Mesenchymal stem cell (in vitro differentiated cells and primary cell): Measurements from ENCODE around the gene ZXDC.

Experiments used
- DNase-seq: peaks from one replicate; pipeline ENCODE4 v3.0.0-alpha.2; 2013
- H2AFZ ChIP-seq: one replicate; pipeline ENCODE4 v1.6.1; 2013; ENCODE audit warnings: low read depth, mild to moderate bottlenecking, control low read depth, inconsistent platforms, low read length, moderate library complexity
- H2AK5ac ChIP-seq: 2 replicates; pipeline ENCODE4 v1.6.1; 2013; ENCODE audit warnings: low read length, moderate library complexity, mild to moderate bottlenecking, inconsistent platforms; ENCODE audit not compliant: severe bottlenecking
- H2BK120ac ChIP-seq: one replicate; pipeline ENCODE4 v1.6.1; 2013; ENCODE audit warnings: low read depth, mild to moderate bottlenecking, inconsistent platforms, low read length, moderate library complexity
- H2BK12ac ChIP-seq, 2 experiments: one replicate each; pipeline ENCODE4 v1.6.1; 2013; ENCODE audit warnings: inconsistent platforms in 2 of 2, low read length in 2 of 2, mild to moderate bottlenecking in 2 of 2, moderate library complexity in 2 of 2, control low read depth in 1 of 2
- H2BK15ac ChIP-seq: one replicate; pipeline ENCODE4 v1.6.1; 2013; ENCODE audit warnings: mild to moderate bottlenecking, low read depth, inconsistent platforms; ENCODE audit not compliant: poor library complexity, severe bottlenecking
- H2BK5ac ChIP-seq: 2 replicates; pipeline ENCODE4 v1.6.1; 2013; ENCODE audit warnings: low read depth, mild to moderate bottlenecking, low read length, control low read depth, inconsistent platforms; ENCODE audit not compliant: poor library complexity, severe bottlenecking
- H3K14ac ChIP-seq, 2 experiments: one replicate each; pipeline ENCODE4 v1.6.1; 2013; ENCODE audit warnings: inconsistent platforms in 2 of 2, low read length in 2 of 2, control low read depth in 1 of 2, mild to moderate bottlenecking in 1 of 2, moderate library complexity in 1 of 2
- H3K18ac ChIP-seq, 2 experiments: one replicate each; pipeline ENCODE4 v1.6.1; 2013; ENCODE audit warnings: inconsistent platforms in 2 of 2, low read length in 2 of 2, control low read depth in 1 of 2, low read depth in 1 of 2, mild to moderate bottlenecking in 1 of 2
- H3K23ac ChIP-seq, 2 experiments: one replicate each; pipeline ENCODE4 v1.6.1; 2013; ENCODE audit warnings: inconsistent platforms in 2 of 2, low read length in 2 of 2, mild to moderate bottlenecking in 2 of 2, moderate library complexity in 2 of 2, control low read depth in 1 of 2
- H3K27ac ChIP-seq: 2 replicates; pipeline ENCODE4 v1.5.1; 2013; ENCODE audit warnings: mild to moderate bottlenecking, moderate library complexity, low read length, control low read depth, inconsistent platforms; ENCODE audit not compliant: poor library complexity, severe bottlenecking
- H3K27me3 ChIP-seq, 2 experiments: 2 replicates each; pipeline versions ENCODE4 v1.6.1 to v1.7.0; 2013; ENCODE audit warnings: low read length in 2 of 2, mild to moderate bottlenecking in 2 of 2, moderate library complexity in 2 of 2, control low read depth in 1 of 2, inconsistent platforms in 1 of 2; ENCODE audit not compliant: control insufficient read depth in 1 of 2, insufficient read depth in 1 of 2
- H3K36me3 ChIP-seq, 2 experiments: 2 replicates each; pipeline versions ENCODE4 v1.6.1 to v1.7.0; 2013; ENCODE audit warnings: low read length in 2 of 2, control low read depth in 1 of 2, inconsistent platforms in 1 of 2, low read depth in 1 of 2, mild to moderate bottlenecking in 1 of 2; ENCODE audit not compliant: insufficient read depth in 2 of 2, control insufficient read depth in 1 of 2
- H3K4ac ChIP-seq, 2 experiments: one replicate each; pipeline ENCODE4 v1.6.1; 2013; ENCODE audit warnings: inconsistent platforms in 2 of 2, low read length in 2 of 2, mild to moderate bottlenecking in 2 of 2, moderate library complexity in 2 of 2, control low read depth in 1 of 2, low read depth in 1 of 2
- H3K4me1 ChIP-seq: 2 replicates; pipeline ENCODE4 v1.6.1; 2013; ENCODE audit warnings: low read depth, low read length, control low read depth; ENCODE audit not compliant: control insufficient read depth, insufficient read depth
- H3K4me2 ChIP-seq: 2 replicates; pipeline ENCODE4 v1.6.1; 2013; ENCODE audit warnings: low read length, mild to moderate bottlenecking, inconsistent platforms; ENCODE audit not compliant: poor library complexity, severe bottlenecking
- H3K4me3 ChIP-seq, 2 experiments: 2 replicates each; pipeline versions ENCODE4 v1.5.1 to v1.7.0; 2013; ENCODE audit warnings: low read length in 2 of 2, mild to moderate bottlenecking in 2 of 2, control low read depth in 1 of 2, low read depth in 1 of 2; ENCODE audit not compliant: insufficient read depth in 1 of 2
- H3K79me1 ChIP-seq: replicated peaks from 2 replicates; pipeline ENCODE4 v1.6.1; 2013; ENCODE audit warnings: mild to moderate bottlenecking, control low read depth, low read length, inconsistent platforms; ENCODE audit not compliant: poor library complexity, severe bottlenecking
- H3K9ac ChIP-seq: 2 replicates; pipeline ENCODE4 v1.7.0; 2013; ENCODE audit warnings: mild to moderate bottlenecking, low read length, moderate library complexity
- H3K9me3 ChIP-seq: 2 replicates; pipeline ENCODE4 v1.7.0; 2013; ENCODE audit warnings: mild to moderate bottlenecking, low read length; ENCODE audit not compliant: control insufficient read depth
- H4K8ac ChIP-seq: one replicate; pipeline ENCODE4 v1.6.1; 2013; ENCODE audit warnings: inconsistent platforms, mild to moderate bottlenecking, low read length, moderate library complexity
- H4K91ac ChIP-seq: one replicate; pipeline ENCODE4 v1.6.1; 2013; ENCODE audit warnings: mild to moderate bottlenecking, low read length, inconsistent platforms
- WGBS: methylation state at CpG from one replicate; pipeline ENCODE4 v1.1.7; 2013; ENCODE audit warnings: mixed read lengths; 5-methylcytosine and 5-hydroxymethylcytosine counted together

ZXDC gene

GRCh38 chr3:126461450-126462070 is 14.1 kb downstream of the ZXDC start:
- H3K14ac ChIP-seq = no peak overlapping the region
- 96% methylated on average over 17 of the region's 17 CpGs for WGBS
- H3K18ac ChIP-seq = no peak overlapping the region
- no peak overlapping the region for H2BK12ac ChIP-seq
- H2BK120ac ChIP-seq = no peak overlapping the region
- no peak overlapping the region for H3K4me3 ChIP-seq
- no peak overlapping the region for H4K8ac ChIP-seq
- peaks cover 60% of the 10 kb centered on the region for H3K79me1 ChIP-seq
- no peak overlapping the region for H4K91ac ChIP-seq
- H2BK5ac ChIP-seq = no peak overlapping the region
- no peak overlapping the region for H2AFZ ChIP-seq
- H3K27me3 ChIP-seq = no peaks in the 10 kb centered on the region
- no peak overlapping the region for H3K4ac ChIP-seq
- peaks cover 70 to 94% of the 10 kb centered on the region in 2 experiments for H3K36me3 ChIP-seq
- H3K23ac ChIP-seq = no peak overlapping the region
- H2BK15ac ChIP-seq = no peak overlapping the region
- DNase-seq = no peak
- no peak overlapping the region for H2AK5ac ChIP-seq
- no peaks in the 10 kb centered on the region for H3K9me3 ChIP-seq
- H3K4me1 ChIP-seq = no peaks in the 10 kb centered on the region
- H3K27ac ChIP-seq = no peak overlapping the region
- H3K9ac ChIP-seq = no peak overlapping the region
- H3K4me2 ChIP-seq = no peak overlapping the region

- Histone ChIP-seq H3K27me3 (no peaks in the 10 kb centered on the region), H3K4ac (no peak overlapping the region), H3K18ac (no peak overlapping the region), H3K27ac (no peak overlapping the region), H3K9me3 (no peaks in the 10 kb centered on the region), H3K4me3 (no peak overlapping the region), H4K8ac (peak overlapping the region; percentile 52), H4K91ac (peak overlapping the region; percentile 11), H2BK120ac (no peak overlapping the region), H2BK5ac (no peak overlapping the region), H3K4me1 (no peaks in the 10 kb centered on the region), H3K4me2 (no peak overlapping the region), H3K36me3 (peaks cover 67 to 90% of the 10 kb centered on the region in 2 experiments), H2AK5ac (no peak overlapping the region), H3K79me1 (peaks cover 58% of the 10 kb centered on the region), H2AFZ (no peak overlapping the region), H3K9ac (no peak overlapping the region), H3K14ac (no peak overlapping the region), H2BK12ac (no peak overlapping the region), H3K23ac (no peak overlapping the region), H2BK15ac (no peak overlapping the region)
- DNase-seq = no peak
- WGBS = 95% methylated on average over 7 of the region's 7 CpGs
These were observed 15.3 kb downstream of the ZXDC start for GRCh38 chr3:126460381-126460780.

DNA sequence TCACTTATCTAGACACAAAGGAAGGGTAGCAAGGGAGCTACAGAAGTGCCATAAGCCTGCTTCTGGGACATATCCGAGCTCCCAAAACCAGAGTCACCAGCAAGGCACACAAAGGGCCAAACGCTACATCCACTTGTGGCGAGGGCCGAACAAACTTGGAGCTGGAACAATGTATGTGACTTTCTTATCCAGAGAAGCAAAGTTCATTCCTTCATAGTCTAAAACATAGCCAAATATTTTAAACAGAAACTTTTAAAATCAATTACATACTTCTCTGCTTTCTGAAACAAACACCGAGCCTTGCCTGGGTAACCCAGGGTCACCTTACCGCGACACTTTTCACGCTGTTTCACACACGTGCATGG is 15.9 kb downstream of the ZXDC start:
- WGBS = 96% methylated on average over 9 of the region's 9 CpGs
- H2BK15ac ChIP-seq = no peak overlapping the region
- H3K4me1 ChIP-seq = no peaks in the 10 kb centered on the region
- no peak overlapping the region for H3K27ac ChIP-seq
- H3K9me3 ChIP-seq = no peaks in the 10 kb centered on the region
- H2AFZ ChIP-seq = no peak overlapping the region
- no peak overlapping the region for H3K14ac ChIP-seq
- H2BK120ac ChIP-seq = no peak overlapping the region
- peaks cover 54% of the 10 kb centered on the region for H3K79me1 ChIP-seq
- no peak for DNase-seq
- H2AK5ac ChIP-seq = no peak overlapping the region
- no peak overlapping the region for H4K8ac ChIP-seq
- H3K23ac ChIP-seq = no peak overlapping the region
- H3K9ac ChIP-seq = no peak overlapping the region
- H3K18ac ChIP-seq = no peak overlapping the region
- no peak overlapping the region for H3K4me2 ChIP-seq
- H3K36me3 ChIP-seq = peaks cover 60 to 90% of the 10 kb centered on the region in 2 experiments
- no peak overlapping the region for H2BK5ac ChIP-seq
- no peak overlapping the region for H3K4ac ChIP-seq
- no peak overlapping the region for H2BK12ac ChIP-seq
- no peak overlapping the region for H3K4me3 ChIP-seq
- no peaks in the 10 kb centered on the region for H3K27me3 ChIP-seq
- no peak overlapping the region for H4K91ac ChIP-seq

GRCh38 chr3:126459111-126459762 is 16.5 kb downstream of the ZXDC start:
- Histone ChIP-seq H3K4ac (no peak overlapping the region), H3K27me3 (no peaks in the 10 kb centered on the region), H2BK120ac (no peak overlapping the region), H3K4me2 (no peak overlapping the region), H3K9ac (no peak overlapping the region), H2BK5ac (no peak overlapping the region), H3K27ac (no peak overlapping the region), H3K4me1 (no peaks in the 10 kb centered on the region), H3K9me3 (no peaks in the 10 kb centered on the region), H2AK5ac (no peak overlapping the region), H3K18ac (no peak overlapping the region), H3K14ac (no peak overlapping the region), H4K8ac (no peak overlapping the region), H3K36me3 (peaks cover 55 to 90% of the 10 kb centered on the region in 2 experiments), H2BK12ac (no peak overlapping the region), H2AFZ (no peak overlapping the region), H3K79me1 (peaks cover 51% of the 10 kb centered on the region), H3K23ac (peak overlapping the region in 1 of 2 experiments; percentile 13), H2BK15ac (no peak overlapping the region), H3K4me3 (no peak overlapping the region), H4K91ac (no peak overlapping the region)
- WGBS = 97% methylated on average over 6 of the region's 7 CpGs
- DNase-seq = no peak
